HFFc6 (cell line): ENCODE data around the gene FAHD1. TPM values are rescaled to one million over a fixed set of nuclear protein-coding genes. Genes with fewer than 3 reads are reported as not detected.
"Not testable (repeated sequence)": the region's sequence is repeated elsewhere in the genome, so short reads cannot be mapped to it uniquely, and the experiment has no call there.

Experiments
- DNase-seq: peaks from one replicate; pipeline ENCODE4 v3.0.0-alpha.2; 2018
- H3K27ac Mint-ChIP-seq: 2 replicates; pipeline ENCODE4 v1.8.0; 2020; ENCODE audit warnings: mild to moderate bottlenecking, mixed read lengths
- H3K27me3 Mint-ChIP-seq: 2 replicates; pipeline ENCODE4 v1.8.0; 2021; ENCODE audit warnings: mild to moderate bottlenecking, moderate library complexity, mixed read lengths; ENCODE audit not compliant: insufficient read depth
- H3K36me3 Mint-ChIP-seq: 2 replicates; pipeline ENCODE4 v1.8.0; 2021; ENCODE audit warnings: low read depth, mixed read lengths
- H3K4me1 Mint-ChIP-seq: 2 replicates; pipeline ENCODE4 v1.8.0; 2020; ENCODE audit warnings: low read depth, mixed read lengths
- H3K4me3 Mint-ChIP-seq: 2 replicates; pipeline ENCODE4 v1.8.0; 2020; ENCODE audit warnings: mild to moderate bottlenecking, moderate library complexity, mixed read lengths
- H3K9me3 Mint-ChIP-seq: 2 replicates; pipeline ENCODE4 v1.8.0; 2020; ENCODE audit warnings: mild to moderate bottlenecking, mixed read lengths
- CTCF ChIP-seq: fragments of 200-600 bp; sonication (generic); IDR thresholded peaks from 2 replicates; pipeline ENCODE4 v1.5.0; 2021; ENCODE audit warnings: antibody characterized with exemption, mild to moderate bottlenecking
- total RNA-seq, 6 experiments: library from RNA; stranded (reverse); fragmentation: NEBNext Ultra II Directional; extraction: Animal tissue kit (Norgen Biotek cat#: 25700); gene quantifications; 2 replicates in 1 of 6; 3 replicates in 5 of 6; pipeline ENCODE4 v1.2.3, GENCODE V29; 2021

The FAHD1 gene
- total RNA-seq, 6 experiments from 2014 or later = 29.4 to 40.7 (median 31.2) TPM

DNA sequence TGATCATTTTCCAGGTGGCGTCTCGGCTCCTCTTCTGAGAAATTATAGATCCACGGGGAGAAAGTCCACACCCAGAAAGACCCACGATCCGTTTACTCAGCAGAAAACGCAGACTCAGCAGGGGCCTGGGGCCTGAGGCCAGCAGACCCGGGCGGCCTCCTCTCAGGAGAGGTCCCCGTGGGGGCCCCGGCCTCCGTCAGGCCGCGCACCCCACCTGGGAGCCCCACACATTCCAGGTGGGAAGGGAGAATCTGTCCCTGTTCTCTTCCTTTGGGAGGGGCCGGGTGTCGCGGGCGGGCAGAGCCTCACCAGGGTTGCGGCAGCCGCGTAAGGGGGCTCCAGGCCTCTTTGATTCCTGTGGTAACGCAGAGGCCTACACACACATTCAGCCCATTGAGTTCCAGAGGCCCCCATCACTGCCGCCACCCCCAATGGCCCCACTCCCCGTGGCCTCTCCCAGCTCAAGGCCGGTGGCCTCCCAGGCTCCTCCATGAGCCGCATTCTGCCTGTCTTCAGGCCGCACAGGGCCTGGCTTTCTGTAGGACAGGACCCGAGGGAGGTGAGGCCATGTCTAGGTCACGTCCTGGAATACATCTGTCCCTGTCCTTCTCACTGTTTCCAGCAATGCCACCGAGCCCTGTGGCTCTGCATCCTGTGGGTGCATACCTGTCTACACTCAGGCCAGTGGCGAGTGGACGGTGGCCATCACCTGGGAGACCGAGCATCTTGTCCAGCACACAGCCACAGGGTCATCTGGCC, 31.9 kb upstream of the FAHD1 start:
- Mint-ChIP-seq H3K27ac (no peak overlapping the region), H3K4me3 (no peak overlapping the region), H3K4me1 (no peaks in the 10 kb centered on the region), H3K9me3 (peaks cover 31% of the 10 kb centered on the region), H3K36me3 (peaks cover 22% of the 10 kb centered on the region), H3K27me3 (no peaks in the 10 kb centered on the region)
- DNase-seq = no peak
- TF ChIP-seq CTCF = no peak

DNA sequence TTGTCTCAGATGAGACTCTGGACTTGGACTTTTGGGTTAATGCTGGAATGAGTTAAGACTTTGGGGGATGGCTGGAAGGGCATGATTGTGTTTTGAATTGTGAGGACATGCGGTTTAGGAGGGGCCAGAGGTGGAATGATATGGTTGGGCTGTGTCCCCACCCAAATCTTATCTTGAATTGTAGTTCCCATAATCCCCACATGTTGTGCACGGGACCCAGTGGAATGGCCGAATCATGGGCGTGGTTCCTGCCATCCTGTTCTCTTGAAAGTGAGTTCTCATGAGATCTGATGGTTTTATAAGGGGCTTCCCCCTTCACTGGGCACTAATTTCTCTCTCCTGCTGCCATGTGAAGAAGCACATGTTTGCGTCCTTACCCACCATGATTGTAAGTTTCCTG, 27.7 kb upstream of the FAHD1 start:
- H3K27ac Mint-ChIP-seq, DNase-seq, H3K4me1 Mint-ChIP-seq, H3K27me3 Mint-ChIP-seq, H3K4me3 Mint-ChIP-seq: not testable (repeated sequence)
- H3K9me3 Mint-ChIP-seq = peaks cover 39% of the 10 kb centered on the region
- H3K36me3 Mint-ChIP-seq = peaks cover 28% of the 10 kb centered on the region

DNA sequence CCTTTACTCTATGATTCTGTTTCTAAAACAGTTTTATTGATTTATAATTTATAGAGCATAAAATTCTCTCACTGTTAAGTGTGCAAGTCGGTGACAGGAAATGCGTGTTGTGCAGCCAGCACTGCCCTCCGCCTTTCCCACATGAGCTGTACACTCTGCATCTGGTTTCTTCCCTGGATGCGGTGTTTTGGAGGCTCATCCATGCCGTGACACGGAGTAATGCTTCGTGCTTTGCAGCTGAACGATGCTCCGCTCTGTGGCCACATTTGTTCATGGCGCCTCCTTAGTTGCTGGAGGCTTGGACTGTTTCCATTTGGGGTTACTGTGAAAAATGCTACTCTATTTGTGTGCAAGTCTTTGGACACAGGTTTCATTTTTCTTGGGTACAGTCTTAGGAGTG, 26.3 kb upstream of the FAHD1 start:
- Mint-ChIP-seq H3K9me3 (peaks cover 39% of the 10 kb centered on the region), H3K4me3 (no peak overlapping the region), H3K36me3 (peaks cover 28% of the 10 kb centered on the region), H3K27me3 (peaks cover 1% of the 10 kb centered on the region; the same call in 1 of the 2 replicates), H3K4me1 (no peaks in the 10 kb centered on the region), H3K27ac (no peak overlapping the region)
- TF ChIP-seq CTCF = no peak
- DNase-seq = no peak

DNA sequence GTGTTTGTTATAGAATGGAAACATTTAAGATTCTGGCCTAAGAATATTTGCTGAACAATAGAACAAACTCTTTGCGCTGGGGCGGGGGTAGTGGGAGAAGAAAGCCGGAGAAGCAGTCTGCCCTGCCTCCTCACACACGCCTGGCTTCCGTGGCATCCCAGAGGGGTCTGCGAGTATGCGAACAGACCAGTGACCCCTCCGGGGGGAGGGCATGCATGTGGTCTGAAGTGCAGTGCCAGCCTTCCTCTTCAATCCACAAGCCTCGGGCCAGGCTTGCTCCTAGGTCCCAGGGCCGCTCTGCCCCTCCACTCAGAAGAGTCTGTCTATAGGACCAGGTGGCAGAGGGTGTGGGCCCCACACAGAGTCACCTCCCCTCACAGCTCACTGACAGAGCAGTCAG, 19.4 kb upstream of the FAHD1 start:
- TF ChIP-seq CTCF = no peak
- Mint-ChIP-seq H3K4me1 (no peaks in the 10 kb centered on the region), H3K27ac (no peak overlapping the region), H3K27me3 (no peaks in the 10 kb centered on the region), H3K36me3 (0 out of 2 replicates have a peak, but pooled peaks cover 5% of the 10 kb centered on the region), H3K4me3 (no peak overlapping the region), H3K9me3 (no peaks in the 10 kb centered on the region)
- no peak for DNase-seq

GRCh38 chr16:1808691-1809090, 18.3 kb upstream of the FAHD1 start:
- TF ChIP-seq CTCF = no peak
- Mint-ChIP-seq H3K36me3 (peaks cover 10% of the 10 kb centered on the region; the same call in 1 of the 2 replicates), H3K9me3 (no peaks in the 10 kb centered on the region), H3K4me3 (no peak overlapping the region), H3K4me1 (peaks cover 5% of the 10 kb centered on the region; the same call in 1 of the 2 replicates), H3K27ac (no peak overlapping the region), H3K27me3 (no peaks in the 10 kb centered on the region)
- DNase-seq = no peak

DNA sequence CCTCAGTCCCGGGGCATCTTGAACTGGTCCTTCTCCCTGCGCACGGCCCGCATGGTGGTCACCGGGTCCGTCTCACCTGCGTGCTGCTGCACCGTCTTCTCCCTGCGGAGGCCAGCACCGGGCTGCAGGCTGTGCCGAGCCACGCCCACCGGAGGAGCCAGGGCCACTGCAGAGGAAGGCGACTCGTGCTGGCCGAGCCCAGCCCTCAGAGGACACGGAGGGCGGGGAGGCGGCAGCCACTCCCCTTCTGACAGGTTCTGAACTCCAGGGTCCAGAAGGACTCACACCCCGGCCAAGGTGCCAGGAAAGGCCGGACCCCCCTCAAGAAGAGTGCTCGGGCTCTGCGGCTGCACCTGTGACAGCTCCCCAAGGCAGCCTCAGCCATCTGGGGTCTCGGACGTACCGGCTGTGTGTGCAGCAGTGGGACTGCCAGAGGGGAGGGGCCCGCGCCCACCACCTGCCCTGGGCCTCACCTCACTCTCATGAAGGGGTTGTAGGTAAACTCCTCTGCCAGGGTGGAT, 17.7 kb upstream of the FAHD1 start:
- DNase-seq = no peak
- peaks cover 5% of the 10 kb centered on the region; the same call in 1 of the 2 replicates for H3K4me1 Mint-ChIP-seq
- TF ChIP-seq CTCF = no peak
- H3K9me3 Mint-ChIP-seq = no peaks in the 10 kb centered on the region
- peaks cover 13% of the 10 kb centered on the region; the same call in 1 of the 2 replicates for H3K36me3 Mint-ChIP-seq
- no peak overlapping the region for H3K4me3 Mint-ChIP-seq
- H3K27me3 Mint-ChIP-seq = no peaks in the 10 kb centered on the region
- no peak overlapping the region for H3K27ac Mint-ChIP-seq
